ENCODE measurements around the gene ZNF576.
A peak's percentile ranks its signal among the peaks of the same experiment; 100 is the strongest.
"Not testable (repeated sequence)": the region's sequence is repeated elsewhere in the genome, so short reads cannot be mapped to it uniquely, and the experiment has no call there.

The ZNF576 gene

GRCh38 chr19:43595999-43596841 lies at the start of gene ZNF576, which contains the start of gene IRGQ:
Gene ZNF576 (plus strand): TSS chr19:43596595. CDS start chr19:43597109, 514 bp downstream.
Gene IRGQ (minus strand): TSS chr19:43596134. CDS start chr19:43595338, 796 bp downstream.
- DNase-seq (ENCODE audit: low read depth in 2 of 2) = peak; percentile 99

- DNase-seq (ENCODE audit: low read depth in 2 of 2) = not testable (repeated sequence)
Measured at GRCh38 chr19:43547926-43548325, 48.5 kb upstream of the ZNF576 start.

GRCh38 chr19:43548706-43549105 lies 47.7 kb upstream of the ZNF576 start:
- DNase-seq (ENCODE audit: low read depth in 2 of 2) = no peak

- DNase-seq (ENCODE audit: low read depth in 2 of 2) = no peak
Measured at GRCh38 chr19:43551399-43552197, 44.8 kb upstream of the ZNF576 start.

GRCh38 chr19:43552198-43552450 lies 44.3 kb upstream of the ZNF576 start:
- no peak for DNase-seq (ENCODE audit: low read depth in 2 of 2)

GRCh38 chr19:43552616-43553015 lies 43.8 kb upstream of the ZNF576 start:
- no peak for DNase-seq (ENCODE audit: low read depth in 2 of 2)

GRCh38 chr19:43553656-43554055 lies 42.7 kb upstream of the ZNF576 start:
- no peak for DNase-seq (ENCODE audit: low read depth in 2 of 2)

GRCh38 chr19:43554317-43554895 lies 42.0 kb upstream of the ZNF576 start:
- no peak for DNase-seq (ENCODE audit: low read depth in 2 of 2)

GRCh38 chr19:43555185-43555770 lies 41.1 kb upstream of the ZNF576 start:
- DNase-seq (ENCODE audit: low read depth in 2 of 2) = peak; percentile 66

GRCh38 chr19:43560687-43561086 lies 35.7 kb upstream of the ZNF576 start:
- no peak for DNase-seq (ENCODE audit: low read depth in 2 of 2)

GRCh38 chr19:43561139-43561970 lies 35.0 kb upstream of the ZNF576 start:
- DNase-seq (ENCODE audit: low read depth in 2 of 2) = no peak

GRCh38 chr19:43562226-43562697 lies 34.1 kb upstream of the ZNF576 start:
- DNase-seq (ENCODE audit: low read depth in 2 of 2) = no peak

- peak; percentile 30 to 55 for DNase-seq (ENCODE audit: low read depth in 2 of 2)
Measured at GRCh38 chr19:43562698-43563241, 33.6 kb upstream of the ZNF576 start.

- DNase-seq (ENCODE audit: low read depth in 2 of 2) = no peak
Measured at GRCh38 chr19:43563816-43564457, 32.5 kb upstream of the ZNF576 start.

- no peak for DNase-seq (ENCODE audit: low read depth in 2 of 2)
Measured at GRCh38 chr19:43564800-43565199, 31.6 kb upstream of the ZNF576 start.

GRCh38 chr19:43569657-43570056 lies 26.7 kb upstream of the ZNF576 start:
- no peak for DNase-seq (ENCODE audit: low read depth in 2 of 2)

GRCh38 chr19:43570174-43570791 lies 26.1 kb upstream of the ZNF576 start:
- DNase-seq (ENCODE audit: low read depth in 2 of 2) = no peak

- DNase-seq (ENCODE audit: low read depth in 2 of 2) = no peak
Measured at GRCh38 chr19:43572171-43572588, 24.2 kb upstream of the ZNF576 start.

- no peak for DNase-seq (ENCODE audit: low read depth in 2 of 2)
Measured at GRCh38 chr19:43574424-43575155, 21.8 kb upstream of the ZNF576 start.
